Activated naive CD4-positive, alpha-beta T cell treated with anti-CD3 and anti-CD28 coated beads for 36 hours (primary cell): ENCODE results near the gene HNF4A. TPM values are rescaled to one million over a fixed set of nuclear protein-coding genes. Genes with fewer than 3 reads are reported as not detected.

ENCODE experiments used
- CTCF ChIA-PET: fragments of 350-600 bp; sonication (Branson Sonifier 250); formaldehyde crosslinking; loops from one replicate; lab custom pipeline; 2021; ENCODE audit warnings: antibody characterized with exemption; lab: Charles Lee
- DNase-seq: peaks from one replicate; pipeline ENCODE4 v3.0.0-alpha.2; 2020
- H3K27ac Mint-ChIP-seq: one replicate; pipeline ENCODE4 v1.8.0; 2021; ENCODE audit warnings: mild to moderate bottlenecking, mixed read lengths
- H3K27me3 Mint-ChIP-seq: one replicate; pipeline ENCODE4 v1.8.0; 2021; ENCODE audit warnings: low read depth, mixed read lengths
- H3K36me3 Mint-ChIP-seq: one replicate; pipeline ENCODE4 v1.8.0; 2021; ENCODE audit warnings: low read depth, mixed read lengths
- H3K4me1 Mint-ChIP-seq: one replicate; pipeline ENCODE4 v1.8.0; 2021; ENCODE audit warnings: low read depth, mixed read lengths
- H3K4me3 Mint-ChIP-seq: one replicate; pipeline ENCODE4 v1.8.0; 2021; ENCODE audit warnings: mild to moderate bottlenecking, moderate library complexity, mixed read lengths
- H3K9me3 Mint-ChIP-seq: one replicate; pipeline ENCODE4 v1.8.0; 2021; ENCODE audit warnings: mixed read lengths
- intact Hi-C: fragments of 100-400 bp; cut with micrococcal nuclease; formaldehyde crosslinking; loops from one replicate; pipeline ENCODE4 v1.15.1; 2023
- total RNA-seq, 2 experiments: library from RNA; stranded (reverse); gene quantifications; one replicate each; pipeline ENCODE4 v1.2.3, GENCODE V29; 2021

HNF4A gene
- total RNA-seq, 2 experiments from 2014 or later: not detected

- intact Hi-C loops: no loop called here
- no peaks in the 10 kb centered on the region for H3K27me3 Mint-ChIP-seq
- H3K9me3 Mint-ChIP-seq: no peaks in the 10 kb centered on the region
- DNase-seq: no peak
- no peak overlapping the region for H3K4me3 Mint-ChIP-seq
- CTCF ChIA-PET: no interaction called here
- no peak overlapping the region for H3K27ac Mint-ChIP-seq
- H3K4me1 Mint-ChIP-seq: no peaks in the 10 kb centered on the region
- no peaks in the 10 kb centered on the region for H3K36me3 Mint-ChIP-seq
Observed at GRCh38 chr20:44405257-44405656, 49.8 kb downstream of the HNF4A start.

- no peaks in the 10 kb centered on the region for H3K27me3 Mint-ChIP-seq
- CTCF ChIA-PET: interaction anchor here (0.6 kb wide), 1 partner anchor 460 kb away, joined by 5 read pairs; no protein-coding TSS in a partner anchor
- H3K9me3 Mint-ChIP-seq: no peaks in the 10 kb centered on the region
- DNase-seq: no peak
- no peaks in the 10 kb centered on the region for H3K4me1 Mint-ChIP-seq
- H3K27ac Mint-ChIP-seq: no peak overlapping the region
- no peak overlapping the region for H3K4me3 Mint-ChIP-seq
- no peaks in the 10 kb centered on the region for H3K36me3 Mint-ChIP-seq
- intact Hi-C loops: no loop called here
Observed at GRCh38 chr20:44405785-44406571, 50.5 kb downstream of the HNF4A start.

DNA sequence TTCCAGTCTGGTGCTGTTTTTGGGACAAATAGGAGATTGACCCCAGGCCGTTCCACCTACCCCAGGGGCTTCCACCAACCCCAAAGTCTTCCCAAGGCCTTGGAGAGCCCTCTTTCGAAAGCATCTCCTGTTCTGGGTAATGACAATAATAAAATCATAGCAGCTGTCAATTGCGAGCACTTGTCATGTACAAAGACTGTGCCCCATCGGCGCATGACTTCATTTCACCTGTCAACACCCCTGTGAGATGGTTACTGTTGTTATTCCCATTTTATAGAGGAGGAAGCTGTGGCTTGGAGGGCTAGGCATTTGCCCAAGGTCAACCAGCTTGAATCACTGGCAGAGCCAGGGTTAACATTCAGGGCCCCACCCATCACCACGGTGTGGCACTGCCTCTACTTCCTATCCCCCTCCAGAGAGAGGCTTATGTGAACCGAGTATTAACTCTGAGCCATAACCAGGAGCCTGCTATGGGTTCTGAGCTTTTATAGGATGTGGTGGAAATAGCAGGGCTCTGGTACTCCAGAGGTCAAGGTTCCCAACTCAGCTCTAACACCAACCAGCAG is 51.2 kb downstream of the HNF4A start:
- no peak for DNase-seq
- Mint-ChIP-seq H3K9me3 (no peaks in the 10 kb centered on the region), H3K4me1 (no peaks in the 10 kb centered on the region), H3K27me3 (no peaks in the 10 kb centered on the region), H3K4me3 (no peak overlapping the region), H3K27ac (no peak overlapping the region), H3K36me3 (no peaks in the 10 kb centered on the region)
- CTCF ChIA-PET: interaction anchor here (0.6 to 0.9 kb wide), 2 partner anchors 17 to 459 kb away, joined by 3 to 5 read pairs; no protein-coding TSS in a partner anchor
- intact Hi-C loops: no loop called here

- DNase-seq: no peak
- H3K4me1 Mint-ChIP-seq: no peaks in the 10 kb centered on the region
- intact Hi-C loops: no loop called here
- H3K9me3 Mint-ChIP-seq: no peaks in the 10 kb centered on the region
- CTCF ChIA-PET: interaction anchor here (0.9 kb wide), 1 partner anchor 18 kb away, joined by 3 read pairs; no protein-coding TSS in a partner anchor
- no peaks in the 10 kb centered on the region for H3K27me3 Mint-ChIP-seq
- H3K4me3 Mint-ChIP-seq: no peak overlapping the region
- H3K36me3 Mint-ChIP-seq: no peaks in the 10 kb centered on the region
- no peak overlapping the region for H3K27ac Mint-ChIP-seq
Observed at GRCh38 chr20:44407402-44408184, 52.1 kb downstream of the HNF4A start.

- Mint-ChIP-seq H3K36me3 (no peaks in the 10 kb centered on the region), H3K9me3 (no peaks in the 10 kb centered on the region), H3K4me1 (no peaks in the 10 kb centered on the region), H3K4me3 (no peak overlapping the region), H3K27ac (no peak overlapping the region), H3K27me3 (no peaks in the 10 kb centered on the region)
- DNase-seq: no peak
- intact Hi-C loops: no loop called here
- CTCF ChIA-PET: no interaction called here
Observed at GRCh38 chr20:44409132-44409600, 53.7 kb downstream of the HNF4A start.

DNA sequence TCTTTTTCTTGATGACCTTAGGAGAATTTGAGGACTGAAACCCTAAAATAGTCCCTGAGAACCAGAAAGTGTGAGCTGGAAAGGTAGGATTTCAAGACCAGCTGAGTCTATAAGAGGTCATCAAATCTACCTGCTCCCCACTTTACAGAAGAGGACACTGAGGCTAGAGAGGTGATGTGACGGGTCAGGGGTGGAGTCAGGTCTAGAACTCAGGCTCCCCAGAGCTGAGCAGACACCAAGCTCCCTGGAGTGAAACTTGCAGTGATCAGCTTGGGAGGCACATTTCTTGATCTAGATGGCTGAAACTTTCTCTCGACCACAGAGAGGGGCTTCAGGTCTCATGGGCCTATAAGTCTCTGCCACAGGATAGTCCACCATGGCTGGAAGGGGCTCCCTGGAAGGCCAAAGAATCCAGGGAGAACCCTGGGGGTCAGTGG is 55.1 kb downstream of the HNF4A start:
- CTCF ChIA-PET: interaction anchor here (1.1 kb wide), 1 partner anchor 195 kb away, joined by 3 read pairs; no protein-coding TSS in a partner anchor
- Mint-ChIP-seq H3K27me3 (no peaks in the 10 kb centered on the region), H3K4me3 (no peak overlapping the region), H3K9me3 (no peaks in the 10 kb centered on the region), H3K27ac (no peak overlapping the region), H3K4me1 (no peaks in the 10 kb centered on the region), H3K36me3 (no peaks in the 10 kb centered on the region)
- intact Hi-C loops: no loop called here
- no peak for DNase-seq

DNA sequence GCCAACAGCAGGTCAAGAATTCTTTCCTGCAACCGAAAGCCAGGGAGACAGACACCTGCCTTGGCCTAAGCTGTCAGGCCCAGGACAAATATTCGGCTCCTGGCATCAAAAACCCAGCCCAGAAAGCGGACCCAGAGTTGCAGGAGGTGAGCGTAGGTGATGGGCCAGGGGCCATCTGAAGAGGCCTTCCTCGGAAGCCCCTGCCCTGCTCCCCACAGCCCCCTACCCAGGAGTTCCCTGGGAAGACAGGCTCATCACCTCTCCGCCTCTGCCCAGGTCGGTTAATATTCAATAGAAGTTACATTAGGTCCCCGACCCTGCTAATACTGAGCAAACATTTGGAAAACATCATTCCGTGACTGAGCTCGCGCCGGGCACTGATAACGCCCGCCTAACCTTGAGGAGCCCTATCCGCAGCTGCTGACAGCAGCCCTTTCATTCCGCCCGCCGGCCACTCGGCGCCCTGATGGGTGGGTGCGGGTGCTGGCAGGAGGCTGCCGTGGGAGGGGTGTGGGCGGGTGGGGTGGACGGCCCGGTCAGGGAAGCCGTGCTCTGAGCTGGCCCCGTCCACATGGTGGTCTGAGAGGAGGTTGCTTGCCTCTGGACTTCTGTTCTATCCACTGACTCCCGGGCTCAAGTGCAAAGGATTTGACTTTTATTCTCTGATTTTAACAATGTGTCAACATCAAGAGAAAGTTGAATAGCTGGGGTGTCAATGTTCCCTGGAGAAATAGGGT is 55.7 kb downstream of the HNF4A start:
- Mint-ChIP-seq H3K9me3 (no peaks in the 10 kb centered on the region), H3K4me1 (no peaks in the 10 kb centered on the region), H3K36me3 (no peaks in the 10 kb centered on the region), H3K27me3 (no peaks in the 10 kb centered on the region), H3K4me3 (no peak overlapping the region), H3K27ac (no peak overlapping the region)
- intact Hi-C loops: no loop called here
- DNase-seq: no peak
- CTCF ChIA-PET: interaction anchor here (0.7 kb wide), 1 partner anchor 698 kb away, joined by 3 read pairs; no protein-coding TSS in a partner anchor

DNA sequence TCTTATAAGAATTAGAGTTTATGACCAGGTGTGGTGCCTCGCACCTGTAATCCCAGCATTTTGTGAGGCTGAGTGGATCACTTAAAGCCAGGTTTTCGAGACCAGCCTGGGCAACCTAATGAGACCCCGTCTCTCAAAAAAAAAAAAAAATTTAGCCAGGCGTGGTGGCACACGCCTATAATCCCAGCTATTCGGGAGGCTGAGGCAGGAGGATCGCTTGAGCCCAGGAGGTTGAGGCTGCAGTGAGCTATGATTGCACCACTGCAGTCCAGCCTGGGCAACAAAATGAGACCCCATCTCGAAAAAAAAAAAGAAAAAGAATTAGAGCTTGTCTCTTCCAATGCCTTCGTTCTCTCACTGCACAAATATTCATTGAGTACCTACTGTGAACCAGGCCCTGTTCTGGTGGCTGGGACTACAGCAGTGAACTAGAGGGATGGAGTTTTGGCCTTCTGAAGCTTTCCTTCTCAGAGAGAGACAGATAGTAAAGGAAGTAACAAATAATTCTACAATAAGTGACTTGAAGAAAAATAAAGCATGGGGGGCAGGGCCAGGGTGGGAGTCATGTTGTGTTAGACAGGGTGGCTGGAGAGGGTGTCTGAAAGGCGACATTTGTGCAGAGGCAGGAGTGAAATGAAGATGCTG is 56.4 kb downstream of the HNF4A start:
- H3K4me1 Mint-ChIP-seq: no peaks in the 10 kb centered on the region
- H3K27me3 Mint-ChIP-seq: no peaks in the 10 kb centered on the region
- H3K4me3 Mint-ChIP-seq: no peak overlapping the region
- CTCF ChIA-PET: interaction anchor here (0.7 kb wide), 1 partner anchor 698 kb away, joined by 3 read pairs; no protein-coding TSS in a partner anchor
- no peaks in the 10 kb centered on the region for H3K9me3 Mint-ChIP-seq
- no peaks in the 10 kb centered on the region for H3K36me3 Mint-ChIP-seq
- no peak for DNase-seq
- no peak overlapping the region for H3K27ac Mint-ChIP-seq
- intact Hi-C loops: no loop called here

DNA sequence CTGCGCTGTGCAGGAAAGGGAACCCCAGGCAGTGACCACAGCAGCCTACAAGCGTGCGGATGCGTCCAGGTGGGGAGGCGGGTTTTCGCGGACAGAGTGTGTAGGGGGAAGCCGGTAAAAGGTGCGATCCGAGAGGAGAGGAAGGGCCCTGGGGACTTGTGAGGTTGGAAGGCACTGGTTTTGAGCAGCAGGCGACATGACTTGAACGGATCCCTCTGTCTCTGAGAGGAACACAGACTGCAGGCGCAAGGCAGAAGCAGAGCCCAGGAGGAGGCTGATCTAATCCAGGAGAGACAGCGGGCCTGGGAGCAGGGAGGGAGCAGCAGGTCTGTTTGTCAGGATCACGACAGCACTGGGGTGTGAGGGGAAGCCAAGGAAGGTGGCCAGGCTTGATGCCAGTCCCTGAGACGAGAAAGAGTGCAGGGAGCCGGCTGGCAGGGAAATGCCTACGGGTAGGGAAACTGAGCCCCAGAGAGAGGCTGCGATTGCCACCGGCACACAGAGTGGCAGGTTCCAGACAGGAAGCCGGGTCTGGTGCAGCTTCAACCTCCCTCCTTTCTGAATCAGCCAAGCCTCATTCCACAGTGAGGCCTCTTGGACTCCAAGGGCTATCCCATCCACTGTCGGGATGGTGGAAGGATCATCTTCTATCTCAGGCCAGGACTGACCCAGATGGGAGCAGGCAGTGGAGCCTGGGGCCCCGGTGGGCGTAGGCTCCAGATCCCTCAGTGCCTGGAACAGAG is 57.1 kb downstream of the HNF4A start:
- intact Hi-C loops: no loop called here
- Mint-ChIP-seq H3K36me3 (no peaks in the 10 kb centered on the region), H3K4me3 (no peak overlapping the region), H3K9me3 (no peaks in the 10 kb centered on the region), H3K27ac (no peak overlapping the region), H3K4me1 (no peaks in the 10 kb centered on the region), H3K27me3 (no peaks in the 10 kb centered on the region)
- CTCF ChIA-PET: interaction anchor here (1.2 kb wide), 1 partner anchor 198 kb away, joined by 4 read pairs; no protein-coding TSS in a partner anchor
- DNase-seq: no peak

- Mint-ChIP-seq H3K27ac (no peak overlapping the region), H3K27me3 (no peaks in the 10 kb centered on the region), H3K4me1 (no peaks in the 10 kb centered on the region), H3K4me3 (no peak overlapping the region), H3K9me3 (no peaks in the 10 kb centered on the region), H3K36me3 (no peaks in the 10 kb centered on the region)
- intact Hi-C loops: no loop called here
- DNase-seq: no peak
- CTCF ChIA-PET: interaction anchor here (0.8 to 1.2 kb wide), 2 partner anchors 29 to 197 kb away, joined by 3 to 4 read pairs; no protein-coding TSS in a partner anchor
Observed at GRCh38 chr20:44413575-44414345, 58.3 kb downstream of the HNF4A start.
